Testis (tissue), 3 donors: ENCODE results near the gene PYURF. TPM values are rescaled to one million over a fixed set of nuclear protein-coding genes. Genes with fewer than 3 reads are reported as not detected.

Source experiments
- DNase-seq: peaks from one replicate; pipeline ENCODE4 v3.0.0-alpha.2; 2019
- H3K27ac ChIP-seq, 2 donors: fragments of 200-600 bp; sonication (generic); one replicate each; pipeline ENCODE4 v1.5.1; 2019
- H3K27me3 ChIP-seq: fragments of 200-600 bp; sonication (generic); one replicate; pipeline ENCODE4 v1.5.1; 2019
- H3K36me3 ChIP-seq: fragments of 200-600 bp; sonication (generic); one replicate; pipeline ENCODE4 v1.5.1; 2017; ENCODE audit warnings: low read depth; ENCODE audit errors: missing control alignments
- H3K4me1 ChIP-seq: fragments of 200-600 bp; sonication (generic); one replicate; pipeline ENCODE4 v1.5.1; 2019
- H3K4me3 ChIP-seq, 2 donors: fragments of 200-600 bp; sonication (generic); one replicate each; pipeline ENCODE4 v1.5.1; 2017 to 2019
- H3K9me3 ChIP-seq: fragments of 200-600 bp; sonication (generic); one replicate; pipeline ENCODE4 v1.5.1; 2017
- CTCF ChIP-seq, 3 experiments: fragments of 450-650 bp in 2 of 3; fragments of 200-600 bp in 1 of 3; sonication (generic) in 1 of 3; IDR thresholded peaks; one replicate each; pipeline ENCODE4 v1.5.1; 2016 to 2019; ENCODE audit warnings: antibody characterized with exemption in 3 of 3, mild to moderate bottlenecking in 2 of 3, moderate library complexity in 1 of 3
- POLR2A ChIP-seq: fragments of 450-650 bp; IDR thresholded peaks from one replicate; pipeline ENCODE4 v1.6.1; 2017; ENCODE audit warnings: antibody characterized with exemption, mild to moderate bottlenecking, moderate library complexity
- WGBS, 2 donors: methylation state at CpG; one replicate each; pipeline ENCODE4 v1.1.5; 2018; 5-methylcytosine and 5-hydroxymethylcytosine counted together
- intact Hi-C: fragments of 100-400 bp; cut with DNase I; formaldehyde crosslinking; loops from one replicate; pipeline ENCODE4 v1.15.1; 2023; ENCODE audit warnings: low total_unique reads
- polyA plus RNA-seq: library from polyadenylated mRNA; stranded (reverse); fragments of 350-450 nt; fragmentation: Illumina TruSeq; extraction: RNeasy Lipid Tissue Mini Kit (QIAGEN cat#74804); gene quantifications from one replicate; pipeline ENCODE4 v1.2.3, GENCODE V29; 2014; ENCODE audit warnings: low read depth, low replicate concordance; ENCODE audit not compliant: insufficient read depth
- total RNA-seq, 2 donors: library from RNA; depleted of rRNA; stranded (reverse); fragments of >200 nt; gene quantifications; one replicate each; pipeline ENCODE4 v1.2.3, GENCODE V29; 2016

PYURF gene
- total and polyA plus RNA-seq, 3 donors from 2014 or later: 90.0 to 98.1 (median 92.3) TPM

DNA sequence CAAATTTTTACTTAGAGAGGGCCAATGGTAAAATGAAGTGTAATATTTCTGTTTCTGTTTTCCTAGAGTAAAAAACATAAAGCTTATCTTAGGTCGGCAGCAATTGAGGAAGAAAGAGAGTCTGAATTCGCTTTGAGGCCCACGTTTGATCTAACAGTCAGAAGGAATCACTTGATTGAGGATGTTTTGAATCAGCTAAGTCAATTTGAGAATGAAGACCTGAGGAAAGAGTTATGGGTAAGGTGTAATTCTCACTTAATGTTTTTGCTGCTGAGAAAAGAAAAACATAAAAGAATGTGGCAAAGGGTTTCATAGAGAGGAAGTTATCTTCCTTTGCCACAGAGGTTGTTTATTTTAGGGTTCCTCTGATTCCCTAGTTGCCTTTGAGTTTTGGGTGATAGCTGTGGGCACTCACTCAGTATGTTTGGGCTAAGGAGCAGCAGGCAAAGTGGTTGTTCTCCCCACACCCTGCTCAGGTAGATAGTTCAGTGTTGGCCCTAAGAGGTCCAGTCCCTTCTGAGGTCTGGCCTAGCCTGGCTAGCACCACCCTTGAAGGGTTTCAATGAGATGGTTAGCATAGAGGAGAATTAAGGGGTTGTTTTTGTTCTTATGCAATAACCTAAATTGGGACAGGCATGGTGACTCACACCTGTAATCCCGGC is 34.3 kb downstream of the PYURF start:
- intact Hi-C loops: no loop called here
- WGBS, 2 donors: 76 to 77% methylated on average over 4 of the region's 4 CpGs
- TF ChIP-seq POLR2A (no peak), CTCF (IDR thresholded peaks at IDR 0.05) (no peak)
- no peaks in the 10 kb centered on the region for H3K36me3 ChIP-seq
- H3K27ac ChIP-seq: no peak overlapping the region
- H3K4me3 ChIP-seq: no peak overlapping the region
- DNase-seq: no peak
- no peaks in the 10 kb centered on the region for H3K4me1 ChIP-seq
- no peaks in the 10 kb centered on the region for H3K27me3 ChIP-seq
- no peaks in the 10 kb centered on the region for H3K9me3 ChIP-seq

- Histone ChIP-seq H3K27ac (peak overlapping the region in 1 of 2 donors; percentile 58), H3K36me3 (no peaks in the 10 kb centered on the region), H3K27me3 (no peaks in the 10 kb centered on the region), H3K4me3 (no peak overlapping the region), H3K4me1 (peaks cover 3% of the 10 kb centered on the region), H3K9me3 (no peaks in the 10 kb centered on the region)
- intact Hi-C loops: no loop called here
- no peak for DNase-seq
- no peak for TF ChIP-seq POLR2A
- no peak for TF ChIP-seq CTCF (IDR thresholded peaks at IDR 0.05)
- 32 to 42% methylated on average over 1 of the region's 1 CpG for WGBS, 2 donors
These were observed 42.0 kb downstream of the PYURF start for GRCh38 chr4:88481537-88481936.

- Histone ChIP-seq H3K4me1 (peaks cover 9% of the 10 kb centered on the region), H3K36me3 (no peaks in the 10 kb centered on the region), H3K27me3 (no peaks in the 10 kb centered on the region), H3K9me3 (no peaks in the 10 kb centered on the region), H3K4me3 (no peak overlapping the region), H3K27ac (no peak overlapping the region)
- no peak for DNase-seq
- intact Hi-C loops: no loop called here
- no peak for TF ChIP-seq POLR2A
- TF ChIP-seq CTCF (IDR thresholded peaks at IDR 0.05): no peak
- WGBS, 2 donors: 82 to 84% methylated on average over 2 of the region's 2 CpGs
These were observed 45.3 kb downstream of the PYURF start for GRCh38 chr4:88478247-88478646.

- H3K36me3 ChIP-seq: no peaks in the 10 kb centered on the region
- no peaks in the 10 kb centered on the region for H3K27me3 ChIP-seq
- H3K4me3 ChIP-seq: no peak overlapping the region
- peaks cover 8% of the 10 kb centered on the region for H3K4me1 ChIP-seq
- WGBS, 2 donors: 78 to 80% methylated on average over 4 of the region's 5 CpGs
- no peak for DNase-seq
- no peak overlapping the region for H3K27ac ChIP-seq
- H3K9me3 ChIP-seq: no peaks in the 10 kb centered on the region
- TF ChIP-seq POLR2A (no peak), CTCF (IDR thresholded peaks at IDR 0.05) (no peak)
- intact Hi-C loops: no loop called here
These were observed 46.2 kb downstream of the PYURF start for GRCh38 chr4:88477229-88477860.

Other genes with a start within 250 kb of the PYURF start
- gene PPM1K, start 239.2 kb downstream of the PYURF start, total RNA-seq: 100 to 1,000 TPM in 1 of 2 donors, 10 to 100 TPM in 1; 76.5 to 104 TPM
- 40.6 TPM for gene PPM1K, start 239.2 kb downstream of the PYURF start, polyA plus RNA-seq
- gene HERC6, start 144.9 kb downstream of the PYURF start, total RNA-seq: 10 to 100 TPM; 16.6 to 18.8 TPM
- 8.8 TPM for gene HERC6, start 144.9 kb downstream of the PYURF start, polyA plus RNA-seq
- gene HERC5, start 66.7 kb downstream of the PYURF start, total RNA-seq: 100 to 1,000 TPM; 111 to 127 TPM
- gene HERC5, start 66.7 kb downstream of the PYURF start, polyA plus RNA-seq: 72.6 TPM
- gene HERC3, start 68.7 kb upstream of the PYURF start, total RNA-seq: 10 to 100 TPM; 14.6 to 15.7 TPM
- gene HERC3, start 68.7 kb upstream of the PYURF start, polyA plus RNA-seq: 8.1 TPM
- 10 to 100 TPM; 15.4 to 16.1 TPM for gene NAP1L5, start 174.1 kb upstream of the PYURF start, total RNA-seq
- gene NAP1L5, start 174.1 kb upstream of the PYURF start, polyA plus RNA-seq: 13.9 TPM